Smooth muscle cell (in vitro differentiated cells): ENCODE results near the gene TGFB2. TPM values are rescaled to one million over a fixed set of nuclear protein-coding genes. Genes with fewer than 3 reads are reported as not detected.

Experiments
- DNase-seq: peaks from one replicate; lab custom pipeline; 2025; ENCODE audit not compliant: unreplicated experiment; lab: John Stamatoyannopoulos, UW
- H2AFZ ChIP-seq: fragments of 200-600 bp; sonication (generic); 2 replicates; pipeline ENCODE4 v1.6.0; 2016; ENCODE audit warnings: antibody characterized with exemption, low read depth, mild to moderate bottlenecking
- H3F3A ChIP-seq: fragments of 200-600 bp; sonication (generic); 2 replicates; pipeline ENCODE4 v1.6.0; 2017; ENCODE audit warnings: antibody characterized with exemption, low read depth
- H3K27ac ChIP-seq: fragments of 200-600 bp; sonication (generic); 2 replicates; pipeline ENCODE4 v1.5.1; 2016; ENCODE audit warnings: low read depth, mild to moderate bottlenecking
- H3K27me3 ChIP-seq: fragments of 200-600 bp; sonication (generic); 2 replicates; pipeline ENCODE4 v1.6.1; 2016; ENCODE audit warnings: low read depth, mild to moderate bottlenecking
- H3K36me3 ChIP-seq: fragments of 200-600 bp; sonication (generic); 2 replicates; pipeline ENCODE4 v1.5.1; 2016; ENCODE audit warnings: low read depth
- H3K4me1 ChIP-seq: fragments of 200-600 bp; sonication (generic); 2 replicates; pipeline ENCODE4 v1.5.1; 2016; ENCODE audit warnings: low read depth
- H3K4me2 ChIP-seq: fragments of 200-600 bp; sonication (generic); 2 replicates; pipeline ENCODE4 v1.6.0; 2016; ENCODE audit warnings: mild to moderate bottlenecking
- H3K4me3 ChIP-seq: fragments of 200-600 bp; sonication (generic); 2 replicates; pipeline ENCODE4 v1.5.1; 2016; ENCODE audit warnings: mild to moderate bottlenecking
- H3K79me2 ChIP-seq: fragments of 200-600 bp; sonication (generic); 2 replicates; pipeline ENCODE4 v1.6.0; 2016; ENCODE audit warnings: low read depth, mild to moderate bottlenecking
- H3K9ac ChIP-seq: fragments of 200-600 bp; sonication (generic); 2 replicates; pipeline ENCODE4 v1.6.0; 2016; ENCODE audit warnings: low read depth
- H3K9me3 ChIP-seq: fragments of 200-600 bp; sonication (generic); replicated peaks from 2 replicates; pipeline ENCODE4 v1.5.1; 2016; ENCODE audit warnings: low read depth
- H4K20me1 ChIP-seq: fragments of 200-600 bp; sonication (generic); 2 replicates; pipeline ENCODE4 v1.6.0; 2016; ENCODE audit warnings: low read depth
- WGBS: methylation state at CpG from one replicate; pipeline ENCODE4 v1.1.7; 2016; ENCODE audit warnings: low lambda C conversion rate; 5-methylcytosine and 5-hydroxymethylcytosine counted together
- polyA plus RNA-seq: library from polyadenylated mRNA; unstranded; fragments of >200 nt; fragmentation: Nextera tagmentation; extraction: Ambion mirVana; gene quantifications from 2 replicates; pipeline ENCODE4 v1.2.1, GENCODE V29; 2016
- total RNA-seq: library from RNA; depleted of rRNA; stranded (reverse); fragments of >200 nt; gene quantifications from 2 replicates; pipeline ENCODE4 v1.2.3, GENCODE V29; 2014
- TF ChIP-seq, protein P1 (sequence below): fragments of 200-600 bp; sonication (generic); IDR thresholded peaks from 2 replicates; pipeline ENCODE4 v1.5.1; 2017; ENCODE audit warnings: borderline replicate concordance, mild to moderate bottlenecking, antibody characterized with exemption; ENCODE audit not compliant: insufficient read depth, poor library complexity, severe bottlenecking

TGFB2 gene
- total and polyA plus RNA-seq, 2 experiments from 2014 or later: 29.1 to 63.3 TPM

DNA sequence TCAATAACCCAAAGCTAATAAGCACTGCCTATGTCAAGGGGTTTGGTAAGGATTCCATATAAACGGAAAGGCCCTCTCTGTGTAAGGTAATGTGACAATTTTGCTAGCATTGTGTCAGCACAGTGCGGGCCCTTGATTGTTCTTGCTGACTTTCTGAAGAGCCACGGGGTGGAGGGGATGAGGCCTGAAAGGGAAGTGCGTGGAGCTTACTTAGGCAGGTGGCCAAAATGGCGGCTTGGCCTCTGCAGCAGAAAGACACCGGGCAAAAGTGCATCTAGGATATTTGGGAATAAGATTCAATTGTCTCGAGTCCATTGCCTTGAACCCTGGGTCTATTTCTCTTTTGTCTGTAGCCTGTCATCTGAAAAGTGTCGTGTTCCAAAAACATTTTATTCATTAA, 114.3 kb downstream of the TGFB2 start:
- peak overlapping the region; percentile 72 for H3K4me2 ChIP-seq
- H3K9me3 ChIP-seq: no peaks in the 10 kb centered on the region
- H3F3A ChIP-seq: no peaks in the 10 kb centered on the region
- H4K20me1 ChIP-seq: no peaks in the 10 kb centered on the region
- H3K9ac ChIP-seq: no peak overlapping the region
- TF ChIP-seq, protein P1, sequence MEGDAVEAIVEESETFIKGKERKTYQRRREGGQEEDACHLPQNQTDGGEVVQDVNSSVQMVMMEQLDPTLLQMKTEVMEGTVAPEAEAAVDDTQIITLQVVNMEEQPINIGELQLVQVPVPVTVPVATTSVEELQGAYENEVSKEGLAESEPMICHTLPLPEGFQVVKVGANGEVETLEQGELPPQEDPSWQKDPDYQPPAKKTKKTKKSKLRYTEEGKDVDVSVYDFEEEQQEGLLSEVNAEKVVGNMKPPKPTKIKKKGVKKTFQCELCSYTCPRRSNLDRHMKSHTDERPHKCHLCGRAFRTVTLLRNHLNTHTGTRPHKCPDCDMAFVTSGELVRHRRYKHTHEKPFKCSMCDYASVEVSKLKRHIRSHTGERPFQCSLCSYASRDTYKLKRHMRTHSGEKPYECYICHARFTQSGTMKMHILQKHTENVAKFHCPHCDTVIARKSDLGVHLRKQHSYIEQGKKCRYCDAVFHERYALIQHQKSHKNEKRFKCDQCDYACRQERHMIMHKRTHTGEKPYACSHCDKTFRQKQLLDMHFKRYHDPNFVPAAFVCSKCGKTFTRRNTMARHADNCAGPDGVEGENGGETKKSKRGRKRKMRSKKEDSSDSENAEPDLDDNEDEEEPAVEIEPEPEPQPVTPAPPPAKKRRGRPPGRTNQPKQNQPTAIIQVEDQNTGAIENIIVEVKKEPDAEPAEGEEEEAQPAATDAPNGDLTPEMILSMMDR: no peak
- H3K4me3 ChIP-seq: no peak overlapping the region
- H3K27me3 ChIP-seq: no peaks in the 10 kb centered on the region
- peaks cover 34% of the 10 kb centered on the region for H3K4me1 ChIP-seq
- H3K36me3 ChIP-seq: no peaks in the 10 kb centered on the region
- DNase-seq: no peak
- no peaks in the 10 kb centered on the region for H3K79me2 ChIP-seq
- 87% methylated on average over 8 of the region's 8 CpGs for WGBS
- no peak overlapping the region for H2AFZ ChIP-seq
- H3K27ac ChIP-seq: peak overlapping the region; percentile 51

DNA sequence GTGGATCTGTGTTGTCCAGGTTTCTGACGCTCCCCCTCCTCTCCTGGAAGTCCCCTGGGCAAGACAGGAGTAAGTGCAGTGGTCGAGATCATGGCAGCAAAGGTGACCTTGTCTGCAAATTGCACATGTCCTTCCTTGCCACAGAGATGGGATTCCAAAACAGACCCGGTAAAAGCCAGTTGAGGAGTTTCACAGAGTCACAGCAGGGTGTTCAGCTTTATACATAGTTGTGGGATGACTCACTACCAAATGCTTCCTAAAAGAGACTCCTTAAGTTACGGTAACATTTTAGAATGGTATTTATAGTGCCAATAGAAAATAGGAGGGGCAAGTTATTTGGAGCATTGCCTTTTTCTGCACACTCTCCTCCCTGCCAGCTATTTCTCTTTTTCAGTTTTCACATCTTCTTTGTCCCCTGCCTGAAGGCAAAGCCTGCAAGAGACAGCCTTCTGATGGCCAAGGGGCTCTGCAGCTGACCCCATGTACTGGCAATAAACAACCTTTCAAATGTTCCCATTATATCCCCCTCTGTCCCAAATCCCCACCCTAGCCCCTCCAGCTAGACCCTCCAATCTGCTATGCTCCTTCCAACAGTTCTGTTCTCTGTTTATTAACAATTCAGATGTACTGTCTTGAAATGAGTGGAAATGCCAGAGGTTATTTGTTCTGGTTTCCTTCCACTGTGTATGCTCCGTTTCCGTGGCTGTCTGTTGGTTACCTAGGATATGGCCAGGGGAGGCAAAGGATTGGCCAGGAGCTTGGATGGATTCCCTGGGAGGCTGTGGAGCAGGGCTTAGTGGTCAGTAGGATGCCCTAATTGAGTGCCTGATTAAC, 115.0 kb downstream of the TGFB2 start:
- Histone ChIP-seq H3K9me3 (no peaks in the 10 kb centered on the region), H3K9ac (no peak overlapping the region), H3K4me1 (peaks cover 34% of the 10 kb centered on the region), H2AFZ (no peak overlapping the region), H4K20me1 (no peaks in the 10 kb centered on the region), H3F3A (no peaks in the 10 kb centered on the region), H3K4me2 (peak overlapping the region; percentile 72), H3K4me3 (no peak overlapping the region), H3K36me3 (no peaks in the 10 kb centered on the region), H3K79me2 (no peaks in the 10 kb centered on the region), H3K27ac (peak overlapping the region; percentile 51), H3K27me3 (no peaks in the 10 kb centered on the region)
- DNase-seq: no peak
- 15% methylated on average over 6 of the region's 6 CpGs for WGBS
- TF ChIP-seq, protein P1: no peak

GRCh38 chr1:218461351-218461750, 116.2 kb downstream of the TGFB2 start:
- Histone ChIP-seq H4K20me1 (no peaks in the 10 kb centered on the region), H3K4me3 (no peak overlapping the region), H3K79me2 (no peaks in the 10 kb centered on the region), H3K27ac (no peak overlapping the region), H3K27me3 (no peaks in the 10 kb centered on the region), H3K36me3 (no peaks in the 10 kb centered on the region), H3K4me2 (no peak overlapping the region), H3K9ac (no peak overlapping the region), H3F3A (no peaks in the 10 kb centered on the region), H3K9me3 (no peaks in the 10 kb centered on the region), H3K4me1 (peaks cover 34% of the 10 kb centered on the region), H2AFZ (no peak overlapping the region)
- no peak for DNase-seq
- TF ChIP-seq, protein P1: no peak
- 44% methylated on average over 1 of the region's 1 CpG for WGBS

- H3F3A ChIP-seq: no peaks in the 10 kb centered on the region
- no peak overlapping the region for H3K4me2 ChIP-seq
- no peaks in the 10 kb centered on the region for H3K36me3 ChIP-seq
- DNase-seq: no peak
- H3K27me3 ChIP-seq: no peaks in the 10 kb centered on the region
- no peaks in the 10 kb centered on the region for H4K20me1 ChIP-seq
- no peak overlapping the region for H3K9ac ChIP-seq
- TF ChIP-seq, protein P1: no peak
- H3K9me3 ChIP-seq: no peaks in the 10 kb centered on the region
- no peak overlapping the region for H2AFZ ChIP-seq
- H3K4me3 ChIP-seq: no peak overlapping the region
- H3K27ac ChIP-seq: peak overlapping the region; percentile 89
- H3K4me1 ChIP-seq: peaks cover 34% of the 10 kb centered on the region
- WGBS: 96% methylated on average over 4 of the region's 4 CpGs
- no peaks in the 10 kb centered on the region for H3K79me2 ChIP-seq
These were observed 117.0 kb downstream of the TGFB2 start for GRCh38 chr1:218462116-218462515.
